Loucy (cell line): ENCODE measurements around the gene FAM210A.

ENCODE experiments used
- EZH2phosphoT487 ChIP-seq: fragments of 200-600 bp; IDR thresholded peaks from 2 replicates; pipeline ENCODE4 v1.6.1; 2018; ENCODE audit warnings: antibody characterized with exemption, mild to moderate bottlenecking, moderate library complexity, borderline replicate concordance
- TF ChIP-seq, protein P1 (sequence below): fragments of 200-600 bp; sonication (generic); conservative IDR thresholded peaks from 2 replicates; pipeline ENCODE4 v1.5.1; 2014; ENCODE audit warnings: mild to moderate bottlenecking, antibody characterized with exemption, low read length

DNA sequence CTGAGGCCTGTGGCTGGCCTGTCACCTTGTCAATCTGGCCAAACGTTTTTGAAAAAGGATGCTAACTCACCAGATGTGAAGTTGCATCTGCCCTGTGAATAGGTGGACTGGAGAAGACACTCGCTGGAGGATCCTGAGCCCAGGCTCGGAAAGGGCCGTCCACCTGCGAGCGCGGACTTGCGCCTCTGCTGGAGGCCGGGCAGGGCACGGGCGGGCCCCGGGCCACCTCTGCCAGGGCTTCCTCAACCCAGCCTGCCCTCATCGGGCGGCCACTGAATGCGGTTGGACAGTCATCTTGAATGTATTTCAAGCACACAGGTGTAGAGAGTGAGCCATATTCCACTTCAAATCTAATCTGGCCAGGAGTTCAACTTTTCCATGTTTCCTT lies 83.9 kb downstream of the FAM210A start:
- TF ChIP-seq, protein P1, sequence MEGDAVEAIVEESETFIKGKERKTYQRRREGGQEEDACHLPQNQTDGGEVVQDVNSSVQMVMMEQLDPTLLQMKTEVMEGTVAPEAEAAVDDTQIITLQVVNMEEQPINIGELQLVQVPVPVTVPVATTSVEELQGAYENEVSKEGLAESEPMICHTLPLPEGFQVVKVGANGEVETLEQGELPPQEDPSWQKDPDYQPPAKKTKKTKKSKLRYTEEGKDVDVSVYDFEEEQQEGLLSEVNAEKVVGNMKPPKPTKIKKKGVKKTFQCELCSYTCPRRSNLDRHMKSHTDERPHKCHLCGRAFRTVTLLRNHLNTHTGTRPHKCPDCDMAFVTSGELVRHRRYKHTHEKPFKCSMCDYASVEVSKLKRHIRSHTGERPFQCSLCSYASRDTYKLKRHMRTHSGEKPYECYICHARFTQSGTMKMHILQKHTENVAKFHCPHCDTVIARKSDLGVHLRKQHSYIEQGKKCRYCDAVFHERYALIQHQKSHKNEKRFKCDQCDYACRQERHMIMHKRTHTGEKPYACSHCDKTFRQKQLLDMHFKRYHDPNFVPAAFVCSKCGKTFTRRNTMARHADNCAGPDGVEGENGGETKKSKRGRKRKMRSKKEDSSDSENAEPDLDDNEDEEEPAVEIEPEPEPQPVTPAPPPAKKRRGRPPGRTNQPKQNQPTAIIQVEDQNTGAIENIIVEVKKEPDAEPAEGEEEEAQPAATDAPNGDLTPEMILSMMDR = no peak
- no peak for TF ChIP-seq EZH2phosphoT487
